Measurements from ENCODE around the gene HDAC5.

DNA sequence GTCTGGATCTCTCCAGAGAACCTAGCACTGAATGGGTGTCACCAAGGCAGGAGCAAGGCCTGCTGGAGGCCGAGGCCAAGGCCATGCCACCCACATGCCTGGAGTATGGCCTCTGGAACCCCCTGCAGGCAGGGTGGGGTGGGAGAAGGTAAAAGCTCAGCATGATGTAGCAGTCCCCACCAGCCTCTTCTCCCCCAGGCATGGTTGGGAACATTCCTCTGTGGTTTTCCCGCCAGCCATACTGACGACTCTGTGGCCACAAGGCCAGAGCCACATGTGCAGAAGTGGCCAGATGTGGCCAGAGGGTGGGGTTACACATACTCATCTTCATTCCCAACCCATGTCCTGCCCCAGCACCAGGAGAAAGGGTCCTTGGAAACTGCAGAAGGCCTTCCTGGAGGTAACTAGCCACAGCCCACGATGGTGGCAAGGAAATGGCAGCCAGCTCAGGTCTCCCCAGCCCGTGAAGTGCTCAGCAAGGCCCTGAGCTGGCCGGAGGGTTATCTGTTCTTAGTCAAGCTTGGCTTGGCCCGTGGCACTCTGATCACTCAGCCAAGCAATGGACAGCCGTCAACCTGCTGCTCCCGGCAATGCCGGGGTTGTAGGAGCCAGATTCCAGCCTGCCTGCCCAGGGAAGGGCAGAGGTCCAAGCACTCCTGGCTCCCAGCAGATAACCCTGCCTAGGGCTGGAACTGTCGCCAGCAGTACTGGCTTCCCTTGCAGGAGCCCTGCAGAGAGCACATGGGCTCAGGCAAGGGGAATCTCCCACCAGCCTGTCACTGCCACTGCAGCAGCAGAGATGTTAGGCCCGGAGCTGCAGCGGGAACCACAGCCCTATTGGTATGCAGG is 26.1 kb downstream of the HDAC5 start:
- TF ChIP-seq CTCF (IDR thresholded peaks at IDR 0.05) (no peak), POLR2A (IDR thresholded peaks at IDR 0.05) (no peak), POLR2AphosphoS5 (IDR thresholded peaks at IDR 0.05) (no peak)

Data from breast epithelium (tissue), 3 donors.